AG09309 (cell line): ENCODE measurements around the gene BRD3OS.

Source experiments
- DNase-seq: peaks from one replicate; pipeline ENCODE4 v3.0.0-alpha.2; 2010; ENCODE audit warnings: low read depth
- H3K4me3 ChIP-seq: 2 replicates; pipeline ENCODE4 v1.5.1; 2011; ENCODE audit warnings: mild to moderate bottlenecking, low read depth, low read length, moderate library complexity; ENCODE audit not compliant: control insufficient read depth
- CTCF ChIP-seq: IDR thresholded peaks from 2 replicates; pipeline ENCODE4 v1.5.1; 2011; ENCODE audit warnings: mild to moderate bottlenecking, low read depth, low read length, inconsistent platforms; ENCODE audit not compliant: insufficient read depth, control insufficient read depth; ENCODE audit errors: missing control alignments

Gene BRD3OS

DNA sequence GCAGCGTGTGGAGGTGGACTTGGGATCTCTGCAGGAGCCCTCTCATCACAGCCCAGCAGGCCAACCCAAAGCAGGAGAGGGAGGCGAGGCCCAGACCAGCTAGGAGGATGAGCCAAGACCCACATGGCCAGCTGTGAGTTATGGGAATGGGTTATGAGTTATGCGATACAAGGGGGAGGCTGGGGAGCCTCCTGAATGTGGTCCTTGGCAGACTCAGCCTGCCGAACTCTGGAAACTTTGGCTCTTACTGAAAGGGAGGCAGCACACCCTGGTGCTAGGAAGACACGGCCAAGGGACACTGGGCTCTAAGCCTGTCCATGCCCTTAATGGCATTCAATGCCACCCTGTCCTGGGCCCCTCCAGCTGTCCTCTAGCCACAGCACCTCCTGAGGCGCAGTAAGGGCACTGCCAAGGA is 25.4 kb upstream of the BRD3OS start:
- no peak for TF ChIP-seq CTCF
- H3K4me3 ChIP-seq = no peak overlapping the region
- no peak for DNase-seq

DNA sequence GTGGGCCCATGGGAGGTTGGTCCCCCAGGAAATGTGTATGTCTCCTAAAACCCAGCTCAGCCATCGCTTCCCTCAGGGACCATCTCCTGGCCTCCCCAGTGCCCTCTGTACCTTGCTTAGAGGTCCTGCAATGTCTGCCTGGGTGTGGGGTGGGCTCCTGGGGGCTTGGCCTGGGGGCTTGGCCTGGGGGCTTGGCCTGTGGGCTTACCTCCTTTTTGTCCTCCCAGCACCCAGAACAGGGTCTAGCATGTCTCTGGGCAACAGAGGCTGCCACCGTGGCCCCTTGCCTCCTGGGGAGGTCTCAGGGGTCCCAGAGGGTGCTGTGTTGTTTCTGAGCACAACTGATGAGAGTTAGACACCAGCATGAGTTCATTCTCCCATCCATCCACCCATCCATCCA is 22.5 kb upstream of the BRD3OS start:
- TF ChIP-seq CTCF = no peak

GRCh38 chr9:134003237-134003636 is 22.0 kb upstream of the BRD3OS start:
- no peak for DNase-seq
- no peak for TF ChIP-seq CTCF
- no peak overlapping the region for H3K4me3 ChIP-seq

More for the DNA sequence above, 22.5 kb upstream of the BRD3OS start:
- no peak overlapping the region for H3K4me3 ChIP-seq
- no peak for DNase-seq

- TF ChIP-seq CTCF = no peak
- no peak for DNase-seq
- H3K4me3 ChIP-seq = no peak overlapping the region
Measured at GRCh38 chr9:134004131-134004873, 21.0 kb upstream of the BRD3OS start.

- TF ChIP-seq CTCF = no peak
- H3K4me3 ChIP-seq = no peak overlapping the region
- DNase-seq = no peak
Measured at GRCh38 chr9:134004881-134005280, 20.4 kb upstream of the BRD3OS start.

GRCh38 chr9:134005381-134005780 is 19.9 kb upstream of the BRD3OS start:
- no peak for DNase-seq
- H3K4me3 ChIP-seq = no peak overlapping the region
- no peak for TF ChIP-seq CTCF

DNA sequence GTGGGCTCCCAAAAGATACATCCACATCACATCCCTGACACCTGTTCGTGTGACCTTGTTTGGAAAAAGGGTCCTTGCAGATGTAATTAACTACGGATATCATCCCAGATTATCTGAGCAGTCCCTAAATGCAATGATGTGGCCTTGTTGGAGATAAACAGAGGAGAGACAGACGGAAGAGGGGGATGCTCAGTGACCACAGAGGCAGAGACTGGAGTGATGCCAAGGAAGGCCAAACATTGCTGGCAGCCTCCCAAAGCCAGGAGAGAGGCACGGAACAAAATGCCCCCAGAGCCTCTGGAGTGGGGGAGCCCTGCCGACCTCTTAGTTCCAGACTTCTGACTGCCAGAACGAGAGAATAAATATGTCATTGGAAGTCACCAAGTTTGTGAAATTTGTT is 18.1 kb upstream of the BRD3OS start:
- no peak overlapping the region for H3K4me3 ChIP-seq
- no peak for DNase-seq
- TF ChIP-seq CTCF = no peak
